ENCODE results near the gene ACBD6.
"Not testable (repeated sequence)": the region's sequence is repeated elsewhere in the genome, so short reads cannot be mapped to it uniquely, and the experiment has no call there.

Gene ACBD6

GRCh38 chr1:180412583-180412982, 89.8 kb downstream of the ACBD6 start:
- DNase-seq: no peak

- DNase-seq: not testable (repeated sequence)
Observed at GRCh38 chr1:180408128-180408527, 94.2 kb downstream of the ACBD6 start.

GRCh38 chr1:180407051-180407450, 95.3 kb downstream of the ACBD6 start:
- no peak for DNase-seq

GRCh38 chr1:180402551-180402950, 99.8 kb downstream of the ACBD6 start:
- DNase-seq: no peak

GRCh38 chr1:180402001-180402400, 100.4 kb downstream of the ACBD6 start:
- no peak for DNase-seq

GRCh38 chr1:180397175-180397574, 105.2 kb downstream of the ACBD6 start:
- DNase-seq: no peak

GRCh38 chr1:180392427-180393145, 109.8 kb downstream of the ACBD6 start:
- DNase-seq: no peak

- DNase-seq: no peak
Observed at GRCh38 chr1:180392020-180392419, 110.4 kb downstream of the ACBD6 start.

- peak; percentile 28 for DNase-seq
Observed at GRCh38 chr1:180387413-180387812, 115.0 kb downstream of the ACBD6 start.

GRCh38 chr1:180386745-180387367, 115.5 kb downstream of the ACBD6 start:
- DNase-seq: peak; percentile 45

GRCh38 chr1:180385144-180385543, 117.2 kb downstream of the ACBD6 start:
- DNase-seq: no peak

GRCh38 chr1:180384286-180385005, 117.9 kb downstream of the ACBD6 start:
- no peak for DNase-seq

GRCh38 chr1:180382326-180383115, 119.9 kb downstream of the ACBD6 start:
- no peak for DNase-seq

- DNase-seq: no peak
Observed at GRCh38 chr1:180381184-180381580, 121.2 kb downstream of the ACBD6 start.

GRCh38 chr1:180380259-180381183, 121.9 kb downstream of the ACBD6 start:
- DNase-seq: no peak

GRCh38 chr1:180376800-180377199, 125.6 kb downstream of the ACBD6 start:
- DNase-seq: no peak

GRCh38 chr1:180376253-180376652, 126.1 kb downstream of the ACBD6 start:
- DNase-seq: no peak

GRCh38 chr1:180372728-180373127, 129.6 kb downstream of the ACBD6 start:
- no peak for DNase-seq

GRCh38 chr1:180370597-180370996, 131.8 kb downstream of the ACBD6 start:
- DNase-seq: no peak

- no peak for DNase-seq
Observed at GRCh38 chr1:180370188-180370587, 132.2 kb downstream of the ACBD6 start.

GRCh38 chr1:180369061-180369460, 133.3 kb downstream of the ACBD6 start:
- DNase-seq: no peak

All from activated CD4-positive, alpha-beta T cell treated with anti-CD3 and anti-CD28 coated beads, Interleukin-2, Interleukin-6, amounts not matched to agents 100 ng/mL and 50 ng/mL, durations not matched to agents 16 hours and 8 hours (primary cell).